CD4-positive, alpha-beta T cell treated with Interleukin-6 at 100 ng/mL for 8 hours (primary cell): Measurements from ENCODE around the gene PSMC1.
"Not testable (repeated sequence)": the region's sequence is repeated elsewhere in the genome, so short reads cannot be mapped to it uniquely, and the experiment has no call there.

Source experiments
- DNase-seq: peaks from one replicate; pipeline ENCODE4 v3.0.0-alpha.2; 2020; ENCODE audit warnings: mixed read lengths, low spot score

The PSMC1 gene

DNA sequence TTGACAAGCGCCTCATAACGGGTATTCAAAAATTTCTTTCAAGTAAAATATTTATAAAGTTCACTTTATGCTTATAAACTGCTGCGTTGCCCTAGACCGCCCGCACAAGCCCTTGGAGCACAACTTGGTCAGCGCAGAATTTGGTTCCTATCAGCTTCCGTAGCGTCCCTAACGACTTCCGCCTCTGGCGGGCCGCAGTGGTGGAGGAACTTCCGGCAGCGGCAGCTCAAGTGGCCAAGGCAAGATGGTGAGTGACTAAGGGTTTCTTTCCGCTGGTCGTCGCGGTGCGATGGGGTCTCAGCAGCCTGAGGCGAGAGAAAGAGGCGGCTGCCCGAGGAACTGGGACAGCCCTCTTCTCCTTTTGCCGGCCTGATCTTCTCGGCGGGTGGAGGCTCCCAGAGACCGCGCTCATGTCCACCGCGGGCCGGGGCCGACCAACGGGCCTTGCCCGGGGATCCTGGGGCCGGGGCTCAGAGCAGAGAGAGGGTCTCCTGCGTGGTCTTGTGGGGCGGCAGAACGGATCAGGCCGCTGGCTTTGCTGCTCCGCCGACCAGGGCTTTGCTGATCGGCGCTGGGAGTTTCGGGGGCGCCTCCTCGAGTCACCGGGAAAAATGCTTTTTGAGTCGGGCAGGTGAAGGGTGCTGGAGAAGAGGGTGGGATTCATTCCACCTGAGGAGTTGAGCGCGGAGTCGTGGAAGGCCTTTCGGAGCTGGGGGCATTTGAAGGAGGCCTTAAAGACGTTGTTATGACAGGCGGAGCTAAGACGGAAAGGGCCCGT is at the start of gene PSMC1:
TSS of gene PSMC1 (plus strand) at position 200 of the 778 bp plus-strand sequence. CDS start at position 245, 45 bp downstream.
- peak; percentile 86 for DNase-seq

DNA sequence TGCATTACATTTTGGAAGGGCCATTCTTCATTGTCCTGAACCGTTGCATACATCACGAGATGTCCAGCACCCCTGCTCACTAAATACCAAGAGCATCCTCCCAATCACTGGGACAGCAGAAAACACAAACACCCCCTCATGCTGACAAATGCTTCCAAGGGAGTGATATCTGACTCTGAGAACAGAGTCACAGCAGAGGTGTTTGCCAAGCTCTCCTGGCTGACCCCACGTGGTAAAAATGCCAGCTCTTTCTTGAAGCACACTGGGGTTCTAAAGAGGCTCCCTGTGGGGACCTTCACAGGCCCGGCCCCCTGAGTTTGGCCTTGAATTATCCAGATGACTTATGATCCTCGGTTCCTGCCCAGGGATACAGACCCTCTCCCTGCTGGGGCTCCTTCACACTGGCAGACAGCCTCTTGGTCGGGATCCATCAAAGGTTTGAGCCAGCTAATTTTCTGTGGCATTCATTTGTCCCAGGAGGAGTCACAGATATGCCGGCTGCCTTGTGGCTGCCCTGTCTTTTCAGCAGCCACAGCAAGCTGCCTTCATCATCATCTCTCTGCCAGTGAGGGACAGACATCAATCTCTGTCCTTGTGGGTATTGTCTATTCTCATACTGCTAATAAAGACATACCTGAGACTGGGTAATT is 43.1 kb upstream of the PSMC1 start:
- DNase-seq = no peak

DNA sequence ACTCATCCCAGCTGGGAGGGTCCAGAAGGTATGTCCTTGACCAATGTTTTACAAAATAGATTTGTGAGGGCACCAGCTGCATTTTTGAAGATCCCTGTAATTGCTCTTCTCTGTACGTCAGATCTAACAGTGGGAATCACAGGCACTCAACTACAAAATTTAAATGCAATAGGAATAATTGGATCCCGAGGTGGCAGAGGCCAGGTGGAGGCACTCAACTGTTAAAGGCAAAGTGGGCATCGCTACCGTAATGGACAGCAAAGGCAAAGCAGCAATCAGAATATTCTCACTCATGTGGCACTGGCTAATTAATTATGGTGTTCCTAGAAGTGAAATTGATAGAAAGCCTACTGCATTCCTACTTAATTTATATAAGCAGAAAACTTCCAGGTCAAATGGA is 27.9 kb upstream of the PSMC1 start:
- no peak for DNase-seq

DNA sequence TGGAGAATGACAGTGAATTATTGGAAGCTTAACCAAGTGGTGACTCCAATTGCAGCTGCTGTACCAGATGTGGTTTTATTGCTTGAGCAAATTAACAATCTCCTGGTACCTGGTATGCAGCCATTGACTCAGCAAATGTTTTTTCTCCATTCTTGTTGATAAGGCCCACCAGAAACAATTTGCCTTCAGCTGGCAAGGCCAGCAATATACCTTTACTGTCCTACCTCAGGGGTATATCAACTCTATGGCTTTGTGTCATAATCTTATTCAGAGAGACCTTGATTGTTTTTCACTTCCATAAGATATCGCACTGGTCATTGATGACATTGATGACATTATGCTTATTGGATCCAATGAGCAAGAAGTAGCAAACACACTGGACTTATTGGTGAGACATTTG is 26.4 kb upstream of the PSMC1 start:
- not testable (repeated sequence) for DNase-seq

DNA sequence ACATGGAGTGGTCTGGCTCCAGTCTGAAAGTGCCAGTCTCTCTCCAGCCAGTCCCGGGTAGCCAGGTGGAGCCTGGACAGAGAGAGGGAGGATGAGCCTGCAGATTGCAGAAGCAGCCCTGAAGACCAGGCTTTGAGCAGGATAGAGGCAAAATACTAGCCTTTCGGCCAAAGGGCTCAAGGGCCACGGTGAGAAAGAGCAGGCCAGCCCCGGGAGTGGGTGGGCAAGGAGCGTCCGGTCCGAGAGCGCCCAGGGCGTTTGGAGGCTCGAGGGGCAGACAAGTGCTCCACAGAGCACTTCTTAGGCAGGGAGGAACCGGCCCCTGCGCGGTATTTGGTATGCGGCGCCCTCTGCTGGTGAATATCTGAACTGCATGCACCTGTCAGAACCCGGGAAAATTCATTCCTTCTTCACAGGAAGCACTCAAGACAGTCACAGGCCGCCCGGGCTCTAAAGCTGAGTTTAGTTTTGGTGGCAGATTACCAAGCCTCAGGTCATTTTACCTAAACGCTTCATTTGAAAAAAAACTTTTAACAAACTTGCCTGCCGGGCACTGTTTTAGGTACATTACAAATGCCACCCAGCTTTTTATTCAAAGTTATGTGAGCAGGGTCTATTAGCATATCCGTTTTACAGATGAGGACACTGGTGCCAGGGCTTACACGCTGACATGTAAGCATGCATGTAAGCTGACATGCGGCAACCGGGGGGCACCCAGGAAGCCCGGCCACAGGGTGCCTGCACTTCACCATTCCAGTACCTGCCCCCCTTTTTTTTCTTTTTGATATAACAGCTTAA is 21.0 kb upstream of the PSMC1 start:
- peak; percentile 35 for DNase-seq

DNA sequence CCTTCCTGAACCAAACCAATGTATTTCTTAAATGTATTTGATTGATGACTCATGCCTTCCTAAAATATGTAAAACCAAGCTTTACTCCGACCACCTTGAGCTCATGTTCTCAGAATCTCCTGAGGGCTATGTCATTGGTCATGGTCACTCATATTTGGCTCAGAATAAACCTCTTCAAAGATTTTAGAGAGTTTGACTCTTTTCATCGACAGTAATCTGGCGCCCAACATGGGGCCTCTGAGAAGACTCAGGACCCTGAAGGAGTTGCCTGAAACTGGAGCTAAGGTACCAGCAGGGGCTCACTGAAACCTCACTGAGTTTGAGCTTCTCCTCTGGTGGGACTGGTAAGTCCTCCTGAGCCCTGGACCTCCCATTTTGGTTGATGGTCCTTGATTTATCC is 17.2 kb upstream of the PSMC1 start:
- no peak for DNase-seq

DNA sequence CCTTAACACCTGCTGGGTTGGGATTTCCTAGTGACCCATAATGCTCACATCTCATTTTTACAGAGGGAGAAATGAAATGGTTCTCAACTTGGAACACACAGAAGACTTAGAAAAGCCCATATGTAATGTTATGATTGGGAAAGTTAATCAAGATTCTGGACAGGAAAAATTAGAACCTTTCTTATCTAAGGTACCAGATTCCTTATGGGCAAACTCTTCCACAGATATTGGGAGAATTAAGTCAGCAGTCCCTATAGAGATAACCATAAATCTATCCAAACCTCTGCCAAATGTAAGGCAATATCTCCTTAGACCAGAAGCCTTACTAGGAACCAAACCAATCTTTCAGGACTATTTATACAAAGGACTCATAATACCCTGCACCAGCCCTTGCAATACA is 13.9 kb upstream of the PSMC1 start:
- DNase-seq = no peak

DNA sequence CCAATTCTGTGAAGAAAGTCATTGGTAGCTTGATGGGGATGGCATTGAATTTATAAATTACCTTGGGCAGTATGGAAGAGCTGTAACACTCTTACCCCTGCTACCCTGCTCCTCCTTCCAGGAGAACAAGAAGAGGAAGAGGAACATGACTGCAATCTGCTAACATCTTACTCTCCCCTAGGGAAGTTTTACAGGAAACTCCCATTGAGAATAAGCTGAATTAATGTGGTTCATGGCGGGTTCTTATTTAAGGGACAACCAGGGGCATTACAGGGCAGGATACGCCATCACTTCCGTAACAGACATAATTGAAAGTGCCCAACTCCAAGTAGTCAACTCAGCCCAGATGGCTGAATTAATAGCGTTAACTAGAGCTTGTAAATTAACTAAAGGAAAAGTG is 9.4 kb upstream of the PSMC1 start:
- no peak for DNase-seq

DNA sequence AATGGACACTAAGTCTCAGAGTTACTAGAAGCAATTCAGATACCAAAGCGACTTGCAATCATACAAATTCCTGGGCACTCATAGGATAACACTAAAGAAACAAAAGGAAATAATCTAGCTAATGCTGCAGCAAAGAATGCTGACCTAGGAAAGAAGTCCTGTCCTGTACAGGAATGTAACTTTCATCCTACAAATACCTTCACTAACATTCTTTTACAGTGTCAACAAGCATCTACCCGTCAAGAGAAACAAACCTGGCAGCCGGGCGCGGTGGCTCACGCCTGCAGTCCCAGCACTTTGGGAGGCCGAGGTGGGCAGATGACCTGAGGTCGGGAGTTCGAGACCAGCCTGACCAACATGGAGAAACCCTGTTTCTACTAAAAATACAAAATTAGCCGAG is 8.9 kb upstream of the PSMC1 start:
- DNase-seq = not testable (repeated sequence)

DNA sequence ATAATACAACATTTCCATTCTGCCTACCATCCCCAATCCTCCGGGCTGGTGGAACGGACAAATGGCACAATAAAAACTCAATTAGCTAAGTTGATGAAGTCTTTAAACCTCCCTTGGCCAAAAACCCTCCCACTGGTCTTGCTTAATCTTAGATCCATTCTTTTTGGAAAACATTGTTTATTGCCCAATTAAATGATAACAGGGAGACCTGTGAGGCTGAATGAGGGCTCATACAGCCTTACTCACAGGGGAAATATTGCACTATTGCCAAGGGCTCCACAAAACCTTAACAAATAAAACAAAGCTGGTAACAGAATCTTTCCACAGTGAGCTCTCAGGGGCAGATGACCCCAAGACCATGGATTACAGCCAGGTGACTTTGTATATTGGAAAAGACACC is 7.8 kb upstream of the PSMC1 start:
- no peak for DNase-seq

DNA sequence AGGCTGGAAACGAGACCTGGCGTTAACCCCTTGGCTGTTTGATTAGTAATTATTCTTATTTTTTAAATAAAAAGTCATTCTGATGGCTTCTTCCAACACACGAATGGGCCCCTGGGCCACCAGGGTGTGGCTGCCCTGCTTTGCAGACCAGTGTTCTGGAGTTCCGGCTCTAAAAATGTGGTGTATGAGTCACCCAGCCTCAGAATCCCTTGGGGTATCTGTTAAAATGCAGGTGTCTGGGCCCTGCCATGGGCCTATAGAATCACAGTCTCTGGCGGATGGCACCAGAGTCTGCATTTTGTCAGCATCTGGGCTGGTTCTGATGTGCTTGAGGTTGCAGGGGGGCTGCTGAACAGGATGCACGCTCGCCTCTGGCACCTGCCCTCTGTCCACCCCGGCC is 2.5 kb upstream of the PSMC1 start:
- no peak for DNase-seq

DNA sequence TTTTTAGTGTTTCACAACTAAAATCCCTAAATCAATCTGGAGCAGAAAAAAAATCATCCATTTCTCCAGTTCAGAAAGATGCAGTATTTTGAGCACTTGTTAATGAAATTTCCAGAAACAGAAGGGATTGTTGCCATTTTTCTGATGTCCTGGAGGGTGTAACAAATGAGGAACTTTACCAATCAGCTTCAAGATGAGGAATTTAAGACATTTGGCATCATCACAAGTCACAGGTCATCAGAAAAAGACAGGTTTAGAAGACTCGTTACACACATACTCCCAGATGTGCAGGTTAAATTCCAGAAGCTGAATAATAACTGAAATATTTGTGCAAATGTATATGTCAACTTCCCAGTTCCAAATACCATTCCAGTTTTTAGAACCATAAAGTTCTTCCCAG is 482 bp upstream of the PSMC1 start:
- no peak for DNase-seq

DNA sequence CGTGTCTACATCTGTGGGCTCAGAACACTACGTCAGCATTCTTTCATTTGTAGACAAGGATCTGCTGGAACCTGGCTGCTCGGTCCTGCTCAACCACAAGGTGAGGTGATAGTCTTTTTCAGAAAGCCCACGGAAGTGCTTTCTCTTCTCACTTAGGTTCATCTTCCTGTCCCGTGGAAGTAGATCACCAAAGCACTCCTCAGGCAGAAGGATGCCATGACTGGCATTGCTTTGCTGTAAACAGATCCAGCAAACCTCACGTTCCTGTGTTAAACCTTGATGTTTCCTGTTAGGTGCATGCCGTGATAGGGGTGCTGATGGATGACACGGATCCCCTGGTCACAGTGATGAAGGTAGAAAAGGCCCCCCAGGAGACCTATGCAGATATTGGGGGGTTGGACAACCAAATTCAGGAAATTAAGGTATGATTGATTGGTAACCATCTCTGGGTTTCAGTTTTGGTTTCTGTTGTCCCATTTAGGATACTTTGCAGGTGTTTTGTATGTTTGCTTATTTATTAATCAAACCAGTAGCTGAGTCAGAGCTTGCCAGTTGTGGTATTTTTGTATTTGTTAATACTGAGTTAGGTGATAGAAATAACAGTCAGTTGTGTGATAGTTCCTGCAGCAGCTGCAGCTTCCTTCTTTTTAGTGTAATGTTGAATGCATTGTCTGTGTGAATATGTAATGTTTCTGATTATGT is 7.5 kb downstream of the PSMC1 start:
- no peak for DNase-seq

DNA sequence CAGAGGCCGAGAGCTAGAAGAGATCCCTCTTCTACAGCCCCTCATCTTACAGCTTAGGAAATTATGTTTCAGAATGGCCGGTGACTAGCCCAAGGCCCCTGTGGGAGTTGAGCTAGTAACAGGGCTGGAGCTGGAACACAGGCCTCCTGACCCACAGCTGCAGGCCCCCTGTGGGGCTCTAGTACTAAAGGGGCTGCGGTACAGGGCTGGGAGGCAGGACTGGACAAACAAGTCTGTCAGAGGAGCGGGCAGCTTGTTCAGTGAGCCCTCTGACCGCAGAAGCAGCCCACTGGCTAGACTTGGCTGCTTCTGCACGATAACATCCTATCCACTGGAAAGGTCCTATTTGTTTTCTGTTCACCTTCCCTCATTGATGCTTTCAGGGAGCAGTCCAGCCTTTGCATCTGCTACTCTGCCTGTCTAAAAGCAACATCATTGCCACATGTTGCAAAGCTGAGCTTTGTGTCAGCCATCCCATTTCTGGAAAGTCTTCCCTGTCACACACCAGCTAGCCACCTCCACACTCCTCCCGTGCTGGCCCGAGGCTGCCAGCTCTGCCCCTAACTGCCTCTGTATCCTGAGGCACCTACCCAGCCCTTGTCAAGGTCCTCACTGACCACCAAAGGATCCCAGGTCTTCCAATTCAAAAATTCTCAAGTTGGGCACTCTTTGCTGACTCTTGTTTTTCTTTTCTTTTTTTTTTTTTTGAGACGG is 10.2 kb downstream of the PSMC1 start:
- no peak for DNase-seq

DNA sequence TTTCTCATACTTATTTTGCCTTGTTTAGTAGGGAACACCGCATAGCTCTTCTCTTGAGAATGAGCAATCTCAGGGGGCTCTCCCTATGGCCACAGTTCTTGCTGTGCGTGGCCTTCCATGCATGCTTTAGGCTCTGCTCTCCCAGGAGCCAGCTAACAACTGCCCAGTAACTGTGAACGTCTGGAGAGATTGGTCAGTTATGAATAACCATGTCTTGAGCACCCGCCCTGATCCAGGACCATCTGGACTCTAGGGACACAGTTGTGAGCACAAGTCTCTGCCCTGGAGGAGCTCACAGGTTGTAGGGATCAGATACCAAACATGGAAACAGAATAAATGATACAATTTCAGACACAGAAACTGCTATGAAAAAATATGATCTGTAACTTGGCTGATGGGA is 12.1 kb downstream of the PSMC1 start:
- no peak for DNase-seq

DNA sequence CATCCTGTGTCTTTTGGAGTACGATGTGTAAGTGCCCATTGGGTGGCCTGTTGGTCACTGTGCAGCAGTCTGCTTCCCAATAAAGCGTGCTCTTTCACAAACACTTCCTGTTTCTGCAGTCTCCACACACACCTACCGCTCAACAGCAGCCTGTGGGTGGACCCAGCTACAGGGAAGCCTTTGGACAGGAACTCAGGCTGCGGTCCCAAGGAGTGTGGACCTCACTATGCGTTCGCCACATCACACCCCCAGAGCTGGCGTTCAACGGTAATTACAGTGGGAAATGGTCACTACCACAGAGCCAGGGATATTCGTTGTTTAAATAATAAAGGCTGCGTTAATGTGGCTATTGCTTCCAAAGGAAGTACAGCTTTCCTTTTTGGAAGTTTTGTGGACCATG is 16.2 kb downstream of the PSMC1 start:
- DNase-seq = no peak

DNA sequence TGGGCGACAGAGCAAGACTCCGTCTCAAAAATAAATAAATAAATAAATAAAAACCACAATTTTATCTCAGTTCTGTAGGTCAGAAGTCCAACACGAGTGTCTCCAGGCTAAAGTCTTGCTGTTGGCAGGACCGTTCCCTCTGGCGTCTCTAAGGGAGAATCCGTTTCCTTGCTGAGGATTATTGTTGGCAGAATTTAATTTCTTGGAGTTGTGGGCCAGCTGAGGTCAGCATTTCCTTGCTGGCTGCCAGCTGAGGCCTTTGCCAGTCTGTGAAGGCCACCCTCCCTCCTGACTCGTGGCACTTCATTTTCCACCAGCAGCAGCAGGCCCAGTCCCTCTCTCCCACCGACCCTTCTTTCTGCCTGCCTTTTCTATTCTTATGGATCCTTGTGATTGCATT is 17.2 kb downstream of the PSMC1 start:
- no peak for DNase-seq

DNA sequence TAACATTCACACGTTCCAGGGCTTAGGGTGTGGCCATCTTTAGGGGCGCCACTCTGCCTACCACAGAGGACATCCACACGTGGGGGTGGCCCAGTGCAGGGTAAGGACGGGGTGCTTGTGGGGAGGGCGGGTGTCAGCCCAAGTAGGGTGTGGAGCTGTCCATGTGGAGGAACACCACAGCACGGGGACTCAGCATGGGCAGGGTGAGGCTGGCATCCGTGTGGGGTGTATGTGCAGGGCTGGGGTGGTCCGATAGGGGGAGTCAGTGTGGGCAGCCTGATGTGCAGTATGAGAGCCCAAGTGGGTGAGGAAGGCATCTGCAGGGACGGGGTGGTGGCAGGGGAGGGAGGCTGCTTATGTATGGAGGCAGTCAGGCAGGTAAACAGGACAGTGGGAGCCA is 17.7 kb downstream of the PSMC1 start:
- DNase-seq = no peak

DNA sequence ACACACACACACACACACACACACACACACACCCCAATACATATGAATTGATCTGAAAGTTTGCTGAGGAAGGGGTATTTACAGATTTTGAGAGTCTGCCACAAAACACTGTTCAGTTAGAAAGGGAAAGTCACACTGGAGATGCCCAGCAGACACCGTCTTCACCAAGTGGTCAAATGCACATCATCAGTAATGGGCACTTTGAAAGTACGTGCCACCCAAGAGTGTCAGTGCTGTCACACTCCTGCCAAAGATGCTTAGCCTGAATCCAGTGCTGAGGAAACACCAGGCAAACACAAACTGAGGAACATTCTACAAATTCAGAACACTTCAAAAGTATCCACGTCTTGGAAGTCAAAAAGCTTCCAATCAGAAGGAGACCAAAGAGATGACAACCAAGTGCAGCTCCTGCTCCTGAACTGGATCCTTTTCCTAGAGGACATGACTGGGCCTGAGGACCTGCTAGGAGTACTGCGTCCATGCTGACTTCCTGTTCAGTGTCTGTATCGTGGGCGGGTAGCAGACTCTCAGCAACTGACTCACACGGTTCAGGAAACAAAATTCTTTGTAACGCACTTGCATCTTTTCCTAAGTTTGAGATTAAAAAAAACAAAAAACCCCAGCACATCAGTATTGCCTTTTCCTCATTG is 18.6 kb downstream of the PSMC1 start:
- no peak for DNase-seq

DNA sequence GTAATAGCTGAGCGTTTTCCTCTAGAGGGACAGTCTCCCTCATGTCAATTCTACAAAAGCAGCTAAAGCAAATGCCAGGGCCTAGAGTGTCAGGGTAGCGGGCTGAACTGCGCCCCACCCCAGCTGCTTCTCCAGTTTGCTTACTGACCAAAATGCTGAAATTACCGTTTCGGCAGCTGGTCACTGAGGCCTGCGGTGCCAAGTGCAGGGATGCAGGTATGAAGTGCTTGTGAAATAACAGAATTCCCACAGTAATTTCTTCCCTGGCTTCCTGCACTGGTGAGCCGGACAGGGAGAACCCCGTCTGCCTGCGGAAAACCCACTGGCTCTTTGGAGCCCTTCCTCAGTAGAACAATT is 19.1 kb downstream of the PSMC1 start:
- no peak for DNase-seq

DNA sequence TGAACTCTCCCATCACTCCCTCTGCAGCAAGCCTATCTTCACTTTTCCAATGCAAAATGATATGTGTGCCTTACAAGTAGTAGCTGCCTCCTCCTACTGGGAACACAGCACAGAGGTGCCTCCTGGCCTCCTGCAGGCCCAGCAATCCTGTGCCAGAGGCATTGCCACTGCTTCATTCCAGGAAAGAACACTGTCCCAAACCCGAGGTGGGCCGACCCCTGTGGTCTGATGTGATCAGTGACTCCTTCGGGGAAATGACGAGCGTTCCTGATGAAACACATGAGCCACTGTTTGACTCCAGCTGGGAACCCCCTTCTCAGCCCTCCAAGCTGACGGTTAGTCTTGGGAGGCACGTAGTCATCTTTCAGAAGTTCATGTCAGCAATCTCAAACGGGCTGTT is 19.5 kb downstream of the PSMC1 start:
- DNase-seq = no peak
